Ishikawa (cell line): ENCODE data around the gene MUS81.
A peak's percentile ranks its signal among the peaks of the same experiment; 100 is the strongest.

ENCODE experiments used
- CEBPB ChIP-seq: IDR thresholded peaks from 2 replicates; pipeline ENCODE4 v1.6.1; 2012
- CREB1 ChIP-seq: IDR thresholded peaks from 2 replicates; pipeline ENCODE4 v1.6.1; 2012; ENCODE audit warnings: low read depth
- EGR1 ChIP-seq: IDR thresholded peaks from 2 replicates; pipeline ENCODE4 v1.6.1; 2012
- EP300 ChIP-seq: IDR thresholded peaks from 2 replicates; pipeline ENCODE4 v1.6.1; 2012; ENCODE audit warnings: borderline replicate concordance
- FOXM1 ChIP-seq: IDR thresholded peaks from 2 replicates; pipeline ENCODE4 v1.6.1; 2012; ENCODE audit warnings: low read depth, borderline replicate concordance
- NFIC ChIP-seq: IDR thresholded peaks from 2 replicates; pipeline ENCODE4 v1.6.1; 2012
- RAD21 ChIP-seq: IDR thresholded peaks from 2 replicates; pipeline ENCODE4 v1.6.1; 2012; ENCODE audit warnings: low read depth
- TAF1 ChIP-seq: IDR thresholded peaks from 2 replicates; pipeline ENCODE4 v1.6.1; 2012; ENCODE audit warnings: low read depth, mild to moderate bottlenecking
- TCF12 ChIP-seq: IDR thresholded peaks from 2 replicates; pipeline ENCODE4 v1.6.1; 2012; ENCODE audit warnings: low read depth
- TEAD4 ChIP-seq: IDR thresholded peaks from 2 replicates; pipeline ENCODE4 v1.6.1; 2012
- YY1 ChIP-seq: IDR thresholded peaks from 2 replicates; pipeline ENCODE4 v1.6.1; 2012; ENCODE audit warnings: low read depth
- ZBTB7A ChIP-seq: IDR thresholded peaks from 2 replicates; pipeline ENCODE4 v1.6.1; 2012; ENCODE audit warnings: low read depth
- TF ChIP-seq, protein P1 (sequence below): IDR thresholded peaks from 2 replicates; pipeline ENCODE4 v1.6.1; 2012
- TF ChIP-seq, protein P2 (sequence below): IDR thresholded peaks from 2 replicates; pipeline ENCODE4 v1.6.1; 2012; ENCODE audit warnings: low read depth, mild to moderate bottlenecking
- TF ChIP-seq, protein P3 (sequence below): IDR thresholded peaks from 2 replicates; pipeline ENCODE4 v1.6.1; 2012

Gene MUS81

DNA sequence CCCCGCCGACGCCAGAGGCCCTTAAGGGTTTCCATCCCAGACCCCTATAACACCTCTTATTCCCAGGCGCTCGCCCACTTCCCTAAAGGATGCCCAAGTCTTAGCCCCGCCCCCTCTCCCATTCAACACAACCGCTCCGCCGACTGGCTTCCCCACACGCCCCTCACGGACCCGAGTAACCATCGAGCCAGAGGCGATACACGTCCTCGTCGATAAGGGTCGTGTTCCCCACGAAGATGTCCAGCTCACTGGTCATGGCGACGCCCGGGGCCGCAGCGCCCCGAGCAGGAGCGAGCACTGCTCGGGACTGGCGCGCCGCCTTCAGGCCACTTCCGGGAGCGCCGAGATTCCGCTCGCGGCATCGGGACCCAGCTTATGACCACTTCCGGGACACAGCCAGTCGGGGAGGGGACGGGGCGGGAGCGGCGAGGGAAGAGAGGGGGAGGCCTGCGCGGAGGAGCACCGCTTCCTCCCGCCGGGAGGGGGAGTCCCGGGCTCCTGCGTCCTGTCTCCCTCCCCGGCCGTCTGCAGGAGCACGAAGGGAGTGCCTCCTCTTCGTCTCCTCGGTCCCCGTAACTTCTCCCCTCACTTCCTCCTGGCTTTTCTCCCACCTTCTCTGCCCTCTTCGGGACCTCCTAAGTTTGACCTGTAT, 28.1 kb downstream of the MUS81 start, which contains the start of gene FIBP:
Gene FIBP, minus strand, starts transcription at position 309 of the 652 bp plus-strand sequence. Its CDS starts 53 bp downstream, at position 256.
- TF ChIP-seq, protein P1, sequence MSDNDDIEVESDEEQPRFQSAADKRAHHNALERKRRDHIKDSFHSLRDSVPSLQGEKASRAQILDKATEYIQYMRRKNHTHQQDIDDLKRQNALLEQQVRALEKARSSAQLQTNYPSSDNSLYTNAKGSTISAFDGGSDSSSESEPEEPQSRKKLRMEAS, result peak; percentile 65
- TF ChIP-seq FOXM1, result no peak
- peak; percentile 76 for TF ChIP-seq YY1
- 0 out of 2 replicates have a peak, but pooled peaks have one; percentile 34 for TF ChIP-seq ZBTB7A
- peak; percentile 15; the same call in 1 of the 2 replicates for TF ChIP-seq NFIC
- no peak for TF ChIP-seq EGR1
- no peak for TF ChIP-seq CEBPB
- TF ChIP-seq EP300, result no peak
- TF ChIP-seq, protein P2, sequence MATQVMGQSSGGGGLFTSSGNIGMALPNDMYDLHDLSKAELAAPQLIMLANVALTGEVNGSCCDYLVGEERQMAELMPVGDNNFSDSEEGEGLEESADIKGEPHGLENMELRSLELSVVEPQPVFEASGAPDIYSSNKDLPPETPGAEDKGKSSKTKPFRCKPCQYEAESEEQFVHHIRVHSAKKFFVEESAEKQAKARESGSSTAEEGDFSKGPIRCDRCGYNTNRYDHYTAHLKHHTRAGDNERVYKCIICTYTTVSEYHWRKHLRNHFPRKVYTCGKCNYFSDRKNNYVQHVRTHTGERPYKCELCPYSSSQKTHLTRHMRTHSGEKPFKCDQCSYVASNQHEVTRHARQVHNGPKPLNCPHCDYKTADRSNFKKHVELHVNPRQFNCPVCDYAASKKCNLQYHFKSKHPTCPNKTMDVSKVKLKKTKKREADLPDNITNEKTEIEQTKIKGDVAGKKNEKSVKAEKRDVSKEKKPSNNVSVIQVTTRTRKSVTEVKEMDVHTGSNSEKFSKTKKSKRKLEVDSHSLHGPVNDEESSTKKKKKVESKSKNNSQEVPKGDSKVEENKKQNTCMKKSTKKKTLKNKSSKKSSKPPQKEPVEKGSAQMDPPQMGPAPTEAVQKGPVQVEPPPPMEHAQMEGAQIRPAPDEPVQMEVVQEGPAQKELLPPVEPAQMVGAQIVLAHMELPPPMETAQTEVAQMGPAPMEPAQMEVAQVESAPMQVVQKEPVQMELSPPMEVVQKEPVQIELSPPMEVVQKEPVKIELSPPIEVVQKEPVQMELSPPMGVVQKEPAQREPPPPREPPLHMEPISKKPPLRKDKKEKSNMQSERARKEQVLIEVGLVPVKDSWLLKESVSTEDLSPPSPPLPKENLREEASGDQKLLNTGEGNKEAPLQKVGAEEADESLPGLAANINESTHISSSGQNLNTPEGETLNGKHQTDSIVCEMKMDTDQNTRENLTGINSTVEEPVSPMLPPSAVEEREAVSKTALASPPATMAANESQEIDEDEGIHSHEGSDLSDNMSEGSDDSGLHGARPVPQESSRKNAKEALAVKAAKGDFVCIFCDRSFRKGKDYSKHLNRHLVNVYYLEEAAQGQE, result no peak
- TF ChIP-seq, protein P3, sequence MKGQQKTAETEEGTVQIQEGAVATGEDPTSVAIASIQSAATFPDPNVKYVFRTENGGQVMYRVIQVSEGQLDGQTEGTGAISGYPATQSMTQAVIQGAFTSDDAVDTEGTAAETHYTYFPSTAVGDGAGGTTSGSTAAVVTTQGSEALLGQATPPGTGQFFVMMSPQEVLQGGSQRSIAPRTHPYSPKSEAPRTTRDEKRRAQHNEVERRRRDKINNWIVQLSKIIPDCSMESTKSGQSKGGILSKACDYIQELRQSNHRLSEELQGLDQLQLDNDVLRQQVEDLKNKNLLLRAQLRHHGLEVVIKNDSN, result peak; percentile 16; the same call in 1 of the 2 replicates
- peak; percentile 68; the same call in 1 of the 2 replicates for TF ChIP-seq CREB1
- TF ChIP-seq TEAD4, result peak; percentile 48; the same call in 1 of the 2 replicates
- TF ChIP-seq TCF12, result peak; percentile 79
- TF ChIP-seq RAD21, result 0 out of 2 replicates have a peak, but pooled peaks have one; percentile 21
- TF ChIP-seq TAF1, result peak; percentile 78

DNA sequence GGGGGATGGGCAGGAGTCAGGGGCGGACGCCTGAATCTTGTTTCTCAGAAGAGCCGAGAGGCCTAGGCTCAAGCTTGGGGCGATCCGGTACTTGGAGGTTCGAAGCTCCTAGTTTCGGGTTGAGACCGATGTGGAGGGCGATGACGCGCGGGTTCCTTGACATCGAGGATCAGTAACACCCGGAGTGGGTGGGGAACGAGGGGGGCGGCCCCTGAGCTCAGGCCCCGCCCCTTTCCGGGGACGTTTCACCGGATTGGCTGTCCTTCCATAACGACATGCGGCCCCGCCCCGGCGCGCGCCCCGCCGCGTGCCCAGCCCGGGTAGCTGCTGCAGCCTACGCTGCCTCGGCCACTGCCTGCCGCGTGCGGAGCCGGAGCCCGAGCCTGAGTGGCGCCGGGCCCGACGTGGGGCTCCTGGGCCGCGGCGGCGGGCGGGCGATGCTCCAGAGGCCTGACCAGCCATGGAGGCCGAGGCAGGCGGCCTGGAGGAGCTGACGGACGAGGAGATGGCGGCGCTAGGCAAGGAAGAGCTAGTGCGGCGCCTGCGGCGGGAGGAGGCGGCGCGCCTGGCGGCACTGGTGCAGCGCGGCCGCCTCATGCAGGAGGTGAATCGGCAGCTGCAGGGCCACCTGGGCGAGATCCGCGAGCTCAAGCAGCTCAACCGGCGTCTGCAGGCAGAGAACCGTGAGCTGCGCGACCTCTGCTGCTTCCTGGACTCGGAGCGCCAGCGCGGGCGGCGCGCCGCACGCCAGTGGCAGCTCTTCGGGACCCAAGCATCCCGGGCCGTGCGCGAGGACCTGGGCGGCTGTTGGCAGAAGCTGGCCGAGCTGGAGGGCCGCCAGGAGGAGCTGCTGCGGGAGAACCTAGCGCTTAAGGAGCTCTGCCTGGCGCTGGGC, 30.3 kb downstream of the MUS81 start, which contains the start of gene CCDC85B:
Gene CCDC85B, plus strand, starts transcription at position 350 of the 895 bp plus-strand sequence. Its CDS starts 111 bp downstream, at position 461.
- TF ChIP-seq EGR1, result no peak; the same call in 1 of the 2 replicates
- TF ChIP-seq RAD21, result no peak
- TF ChIP-seq TEAD4, result no peak
- no peak for TF ChIP-seq ZBTB7A
- TF ChIP-seq CREB1, result no peak
- TF ChIP-seq TCF12, result peak; percentile 54
- TF ChIP-seq, protein P3, result no peak
- no peak for TF ChIP-seq CEBPB
- TF ChIP-seq, protein P2, result no peak
- peak; percentile 46 for TF ChIP-seq YY1
- peak; percentile 60; the same call in 1 of the 2 replicates for TF ChIP-seq TAF1
- peak; percentile 54; the same call in 1 of the 2 replicates for TF ChIP-seq NFIC
- TF ChIP-seq EP300, result no peak; the same call in 1 of the 2 replicates
- TF ChIP-seq, protein P1, result peak; percentile 98
- TF ChIP-seq FOXM1, result no peak

DNA sequence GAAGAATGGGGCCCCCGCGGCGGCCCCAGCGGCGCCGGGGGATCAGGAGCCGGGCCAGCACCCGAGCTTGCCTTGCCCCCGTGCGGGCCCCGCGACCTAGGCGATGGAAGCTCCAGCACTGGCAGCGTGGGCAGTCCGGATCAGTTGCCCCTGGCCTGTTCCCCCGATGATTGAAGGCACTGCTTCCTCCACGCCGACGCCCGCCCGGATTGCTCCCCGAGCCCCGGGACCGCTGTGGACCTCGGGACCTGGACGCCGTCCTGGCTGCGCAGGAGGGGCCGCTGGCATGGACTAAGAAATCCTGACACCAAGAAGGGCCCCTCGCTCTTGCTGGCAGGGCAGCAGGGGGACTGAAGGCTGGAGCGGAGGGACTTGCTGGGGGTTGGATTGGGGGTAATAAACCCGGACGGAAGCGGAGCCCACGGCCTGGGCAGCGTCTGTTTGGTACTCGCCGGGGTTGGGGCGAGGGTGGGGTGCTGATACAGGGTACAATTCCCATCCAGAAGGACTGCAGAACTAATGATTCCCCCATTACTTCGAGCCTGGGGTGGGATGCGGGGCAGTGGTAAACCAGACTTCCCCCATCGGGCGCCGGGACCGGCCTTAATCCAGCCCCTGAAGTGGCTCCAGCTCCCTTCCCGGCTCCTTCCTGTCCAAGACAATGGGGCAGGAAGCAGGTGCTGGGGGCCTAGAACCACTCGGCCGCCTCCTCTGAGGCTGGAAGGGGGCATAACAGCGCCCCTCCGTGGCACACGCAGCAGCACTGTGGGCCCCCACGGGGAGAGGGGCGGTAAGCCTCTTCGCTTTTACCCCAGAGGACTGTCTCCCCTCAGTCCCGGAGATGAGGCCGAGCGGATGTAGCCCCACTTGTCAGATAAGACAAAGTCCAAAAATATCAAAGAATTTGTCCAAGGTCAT, 31.2 kb downstream of the MUS81 start:
- TF ChIP-seq CREB1, result no peak
- no peak for TF ChIP-seq RAD21
- no peak for TF ChIP-seq FOXM1
- TF ChIP-seq, protein P3, result no peak
- no peak for TF ChIP-seq TCF12
- TF ChIP-seq, protein P1, result no peak
- no peak for TF ChIP-seq TEAD4
- TF ChIP-seq ZBTB7A, result no peak
- TF ChIP-seq, protein P2, result no peak
- TF ChIP-seq EP300, result no peak
- TF ChIP-seq YY1, result no peak
- no peak for TF ChIP-seq CEBPB
- no peak for TF ChIP-seq TAF1
- TF ChIP-seq NFIC, result no peak
- TF ChIP-seq EGR1, result no peak
